Measurements from ENCODE around the gene CDC42BPB.

CDC42BPB gene

GRCh38 chr14:102885737-102886447, 171.5 kb downstream of the CDC42BPB start:
- ChIA-PET CTCF (no interaction called here), POLR2A (ENCODE audit: low non-redundant PET) (no interaction called here)
- DNase-seq (ENCODE audit: low spot score): no peak
- H3K27ac ChIP-seq: no peak overlapping the region
- TF ChIP-seq, protein P1, sequence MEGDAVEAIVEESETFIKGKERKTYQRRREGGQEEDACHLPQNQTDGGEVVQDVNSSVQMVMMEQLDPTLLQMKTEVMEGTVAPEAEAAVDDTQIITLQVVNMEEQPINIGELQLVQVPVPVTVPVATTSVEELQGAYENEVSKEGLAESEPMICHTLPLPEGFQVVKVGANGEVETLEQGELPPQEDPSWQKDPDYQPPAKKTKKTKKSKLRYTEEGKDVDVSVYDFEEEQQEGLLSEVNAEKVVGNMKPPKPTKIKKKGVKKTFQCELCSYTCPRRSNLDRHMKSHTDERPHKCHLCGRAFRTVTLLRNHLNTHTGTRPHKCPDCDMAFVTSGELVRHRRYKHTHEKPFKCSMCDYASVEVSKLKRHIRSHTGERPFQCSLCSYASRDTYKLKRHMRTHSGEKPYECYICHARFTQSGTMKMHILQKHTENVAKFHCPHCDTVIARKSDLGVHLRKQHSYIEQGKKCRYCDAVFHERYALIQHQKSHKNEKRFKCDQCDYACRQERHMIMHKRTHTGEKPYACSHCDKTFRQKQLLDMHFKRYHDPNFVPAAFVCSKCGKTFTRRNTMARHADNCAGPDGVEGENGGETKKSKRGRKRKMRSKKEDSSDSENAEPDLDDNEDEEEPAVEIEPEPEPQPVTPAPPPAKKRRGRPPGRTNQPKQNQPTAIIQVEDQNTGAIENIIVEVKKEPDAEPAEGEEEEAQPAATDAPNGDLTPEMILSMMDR (conservative IDR thresholded peaks at IDR 0.05; ENCODE audit: low read depth): no peak

DNA sequence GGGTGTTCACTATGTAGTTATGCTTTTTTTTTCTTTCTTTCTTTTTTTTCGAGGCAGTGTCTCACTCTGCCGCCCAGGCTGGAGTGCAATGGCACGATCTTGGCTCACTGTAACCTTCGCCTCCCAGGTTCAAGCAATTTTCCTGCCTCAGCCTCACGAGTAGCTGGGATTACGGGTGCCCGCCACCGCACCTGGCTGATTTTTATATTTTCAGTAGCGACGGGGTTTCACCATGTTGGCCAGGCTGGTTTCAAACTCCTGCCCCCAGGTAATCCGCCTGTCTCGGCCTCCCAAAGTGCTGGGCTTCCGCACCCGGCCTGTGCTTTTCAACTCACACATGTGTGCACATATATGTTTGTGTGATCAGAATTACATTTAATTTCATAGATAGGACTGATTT, 173.8 kb downstream of the CDC42BPB start:
- CTCF ChIA-PET: no interaction called here
- POLR2A ChIA-PET (ENCODE audit: low non-redundant PET): no interaction called here
- no peak overlapping the region for H3K27ac ChIP-seq
- no peak for DNase-seq (ENCODE audit: low spot score)
- TF ChIP-seq, protein P1 (conservative IDR thresholded peaks at IDR 0.05; ENCODE audit: low read depth): no peak

DNA sequence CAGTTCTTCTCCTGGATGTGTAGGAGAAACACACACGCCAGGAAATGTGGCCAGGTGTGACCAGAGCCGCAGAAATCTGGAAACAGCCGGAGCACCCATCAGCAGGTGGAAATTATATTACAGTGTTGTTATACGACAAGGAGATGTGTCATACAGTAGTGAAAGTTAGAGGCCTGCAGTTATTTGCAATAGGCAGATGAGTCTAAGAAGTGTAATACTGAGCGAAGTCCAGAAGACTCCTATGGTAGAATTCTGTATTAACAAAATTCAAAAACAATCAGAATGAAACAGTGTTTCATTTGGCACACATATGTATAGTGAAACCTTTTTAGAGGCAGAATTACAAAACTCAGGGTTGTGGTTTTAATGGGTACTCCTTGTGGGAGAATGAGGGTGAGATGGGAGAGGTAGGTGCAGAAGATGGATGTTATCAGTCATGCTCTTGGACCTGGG, 174.2 kb downstream of the CDC42BPB start:
- no peak overlapping the region for H3K27ac ChIP-seq
- TF ChIP-seq, protein P1 (conservative IDR thresholded peaks at IDR 0.05; ENCODE audit: low read depth): no peak
- CTCF ChIA-PET: no interaction called here
- POLR2A ChIA-PET (ENCODE audit: low non-redundant PET): no interaction called here
- no peak for DNase-seq (ENCODE audit: low spot score)
